NCI-H510A (cell line): Measurements from ENCODE around the gene CABP1.
A peak's percentile ranks its signal among the peaks of the same experiment; 100 is the strongest.
"Not testable (repeated sequence)": the region's sequence is repeated elsewhere in the genome, so short reads cannot be mapped to it uniquely, and the experiment has no call there.

Experiments
- DNase-seq: peaks from one replicate; lab custom pipeline; 2025; lab: John Stamatoyannopoulos, UW

Gene CABP1

GRCh38 chr12:120668091-120668867 is 27.9 kb downstream of the CABP1 start:
- DNase-seq, result no peak

- DNase-seq, result no peak
Observed at GRCh38 chr12:120668868-120669840, 28.7 kb downstream of the CABP1 start.

- DNase-seq, result not testable (repeated sequence)
Observed at GRCh38 chr12:120670237-120670636, 29.8 kb downstream of the CABP1 start.

- no peak for DNase-seq
Observed at GRCh38 chr12:120670667-120671066, 30.2 kb downstream of the CABP1 start.

- DNase-seq, result no peak
Observed at GRCh38 chr12:120674097-120674636, 33.7 kb downstream of the CABP1 start.

GRCh38 chr12:120677765-120678473 is 37.5 kb downstream of the CABP1 start:
- DNase-seq, result no peak

GRCh38 chr12:120678572-120678971 is 38.1 kb downstream of the CABP1 start:
- no peak for DNase-seq

- DNase-seq, result no peak
Observed at GRCh38 chr12:120680165-120680738, 39.8 kb downstream of the CABP1 start.

- no peak for DNase-seq
Observed at GRCh38 chr12:120684523-120684932, 44.1 kb downstream of the CABP1 start.

- DNase-seq, result no peak
Observed at GRCh38 chr12:120685522-120685921, 45.1 kb downstream of the CABP1 start.

- peak; percentile 99 for DNase-seq
Observed at GRCh38 chr12:120686151-120686689, 45.8 kb downstream of the CABP1 start.

GRCh38 chr12:120686690-120687577 is 46.5 kb downstream of the CABP1 start, which contains the start of gene MLEC:
TSS of gene MLEC (plus strand) at chr12:120687149. CDS start at chr12:120687297, 148 bp downstream.
- DNase-seq, result peak; percentile 98

- DNase-seq, result no peak
Observed at GRCh38 chr12:120687578-120688289, 47.3 kb downstream of the CABP1 start.

- no peak for DNase-seq
Observed at GRCh38 chr12:120688527-120689071, 48.2 kb downstream of the CABP1 start.

GRCh38 chr12:120689397-120690082 is 49.1 kb downstream of the CABP1 start:
- DNase-seq, result no peak

GRCh38 chr12:120690083-120690450 is 49.6 kb downstream of the CABP1 start:
- DNase-seq, result no peak

- DNase-seq, result no peak
Observed at GRCh38 chr12:120690978-120691377, 50.6 kb downstream of the CABP1 start.

- no peak for DNase-seq
Observed at GRCh38 chr12:120692524-120693033, 52.2 kb downstream of the CABP1 start.
